GM19452 (cell line): ENCODE measurements around the gene RAB40A.
"Not testable (repeated sequence)": the region's sequence is repeated elsewhere in the genome, so short reads cannot be mapped to it uniquely, and the experiment has no call there.

Experiments
- ATAC-seq: cut with Tn5 transposase; IDR thresholded peaks from one replicate; pipeline ENCODE4 v1.9.1; 2021; ENCODE audit not compliant: unreplicated experiment

The RAB40A gene

GRCh38 chrX:103524747-103525146, 5.5 kb upstream of the RAB40A start:
- no peak for ATAC-seq

- no peak for ATAC-seq
Measured at GRCh38 chrX:103523605-103524004, 4.3 kb upstream of the RAB40A start.

GRCh38 chrX:103520386-103520785, 1.1 kb upstream of the RAB40A start:
- ATAC-seq: no peak

GRCh38 chrX:103518571-103518970, 718 bp downstream of the RAB40A start:
- ATAC-seq: no peak

- no peak for ATAC-seq
Measured at GRCh38 chrX:103517246-103517645, 2.0 kb downstream of the RAB40A start.

GRCh38 chrX:103513476-103514108, 5.7 kb downstream of the RAB40A start:
- no peak for ATAC-seq

GRCh38 chrX:103513067-103513466, 6.2 kb downstream of the RAB40A start:
- ATAC-seq: no peak

- no peak for ATAC-seq
Measured at GRCh38 chrX:103510031-103510430, 9.3 kb downstream of the RAB40A start.

- ATAC-seq: no peak
Measured at GRCh38 chrX:103503853-103504207, 15.5 kb downstream of the RAB40A start.

- ATAC-seq: no peak
Measured at GRCh38 chrX:103503163-103503852, 16.0 kb downstream of the RAB40A start.

GRCh38 chrX:103498786-103499185, 20.5 kb downstream of the RAB40A start:
- ATAC-seq: no peak

GRCh38 chrX:103495786-103496185, 23.5 kb downstream of the RAB40A start:
- no peak for ATAC-seq

- ATAC-seq: not testable (repeated sequence)
Measured at GRCh38 chrX:103493578-103493977, 25.7 kb downstream of the RAB40A start.

- not testable (repeated sequence) for ATAC-seq
Measured at GRCh38 chrX:103489733-103490132, 29.6 kb downstream of the RAB40A start.

GRCh38 chrX:103488794-103489193, 30.5 kb downstream of the RAB40A start:
- ATAC-seq: no peak

- ATAC-seq: no peak
Measured at GRCh38 chrX:103488332-103488731, 31.0 kb downstream of the RAB40A start.

GRCh38 chrX:103483720-103484119, 35.6 kb downstream of the RAB40A start:
- no peak for ATAC-seq

- no peak for ATAC-seq
Measured at GRCh38 chrX:103480526-103480925, 38.8 kb downstream of the RAB40A start.

- ATAC-seq: no peak
Measured at GRCh38 chrX:103477496-103477895, 41.8 kb downstream of the RAB40A start.

- ATAC-seq: no peak
Measured at GRCh38 chrX:103475381-103475780, 43.9 kb downstream of the RAB40A start.

- ATAC-seq: not testable (repeated sequence)
Measured at GRCh38 chrX:103469977-103470376, 49.3 kb downstream of the RAB40A start.

GRCh38 chrX:103467887-103468286, 51.4 kb downstream of the RAB40A start:
- ATAC-seq: no peak

- ATAC-seq: no peak
Measured at GRCh38 chrX:103467156-103467555, 52.1 kb downstream of the RAB40A start.
